SK-N-SH treated with all-trans-retinoic acid at 6 μM for 48 hours (cell line): ENCODE results near the gene UGT1A10.

Experiments used
- ARNTL ChIP-seq: fragments of 450-650 bp; formaldehyde crosslinking; IDR thresholded peaks from 2 replicates; pipeline ENCODE4 v1.5.0; 2020; ENCODE audit warnings: low read depth, mild to moderate bottlenecking, moderate library complexity, borderline replicate concordance
- BACH2 ChIP-seq: fragments of 250-450 bp; sonication (Bioruptor Pico); IDR thresholded peaks from 2 replicates; pipeline ENCODE4 v1.9.0; 2021; ENCODE audit warnings: mild to moderate bottlenecking, borderline replicate concordance
- CREB5 ChIP-seq: fragments of 250-450 bp; sonication (Bioruptor Pico); IDR thresholded peaks from 2 replicates; pipeline ENCODE4 v1.5.1; 2020; ENCODE audit warnings: low read depth, mild to moderate bottlenecking, moderate library complexity
- CSDC2 ChIP-seq: fragments of 250-450 bp; sonication (Bioruptor Pico); IDR thresholded peaks from 2 replicates; pipeline ENCODE4 v1.5.0; 2020; ENCODE audit warnings: mild to moderate bottlenecking, moderate library complexity
- GLIS3 ChIP-seq: fragments of 250-450 bp; sonication (Bioruptor Pico); IDR thresholded peaks from 2 replicates; pipeline ENCODE4 v1.5.0; 2020; ENCODE audit warnings: mild to moderate bottlenecking, moderate library complexity
- ISL1 ChIP-seq: fragments of 250-450 bp; sonication (Bioruptor Pico); IDR thresholded peaks from 2 replicates; pipeline ENCODE4 v2.1.2; 2022; ENCODE audit warnings: mild to moderate bottlenecking, moderate library complexity
- PATZ1 ChIP-seq: fragments of 250-450 bp; sonication (Bioruptor Pico); IDR thresholded peaks from 2 replicates; pipeline ENCODE4 v1.8.0; 2020; ENCODE audit warnings: mild to moderate bottlenecking, moderate library complexity, borderline replicate concordance
- TOX ChIP-seq: fragments of 250-450 bp; sonication (Bioruptor Pico); IDR thresholded peaks from 2 replicates; pipeline ENCODE4 v1.8.0; 2021; ENCODE audit warnings: mild to moderate bottlenecking, moderate library complexity, borderline replicate concordance
- ZNF70 ChIP-seq: fragments of 450-650 bp; formaldehyde crosslinking; IDR thresholded peaks from 2 replicates; pipeline ENCODE4 v1.5.0; 2020; ENCODE audit warnings: mild to moderate bottlenecking, moderate library complexity
- ZNF8 ChIP-seq: fragments of 450-650 bp; formaldehyde crosslinking; IDR thresholded peaks from 2 replicates; pipeline ENCODE4 v1.5.0; 2020; ENCODE audit warnings: mild to moderate bottlenecking, moderate library complexity

DNA sequence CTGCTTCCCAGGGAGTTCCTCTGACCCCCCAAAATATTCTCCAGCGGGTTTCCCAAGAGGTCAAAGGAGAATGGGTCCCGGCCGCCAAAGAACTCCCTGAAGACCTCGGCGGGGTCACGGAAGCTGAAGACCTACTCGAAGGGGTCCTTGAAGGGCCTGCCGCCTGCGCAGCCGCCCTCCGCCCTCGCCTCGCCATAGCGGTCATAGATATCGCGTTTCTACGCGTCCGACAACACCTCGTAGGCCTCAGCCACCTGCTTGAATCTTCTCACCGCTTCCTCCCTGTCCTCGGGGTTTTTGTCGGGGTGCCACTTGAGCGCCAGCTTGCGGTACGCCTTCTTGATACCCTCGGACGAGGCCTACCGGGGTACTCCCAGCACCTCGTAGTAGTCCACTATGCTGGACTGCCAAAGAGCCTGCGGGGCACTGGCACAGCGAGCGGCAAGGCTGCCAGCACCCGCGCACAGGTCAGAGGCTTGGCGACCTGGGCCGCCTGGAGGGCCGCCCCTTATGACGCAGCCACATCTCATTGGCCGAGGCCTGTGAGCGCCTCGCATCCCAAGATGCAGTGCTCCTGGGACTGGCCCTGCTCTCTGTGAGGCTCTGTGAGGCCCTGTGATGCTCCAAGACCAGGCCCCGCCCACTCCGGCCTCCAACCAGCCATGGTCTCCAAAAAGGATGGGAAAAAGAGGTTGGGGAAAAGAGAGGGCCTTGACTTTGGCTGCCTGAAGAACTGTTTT is 118.8 kb downstream of the UGT1A10 start:
- TF ChIP-seq PATZ1, result no peak
- TF ChIP-seq ZNF8, result no peak
- TF ChIP-seq BACH2 (CRISPR knock-in tag), result no peak
- no peak for TF ChIP-seq GLIS3 (CRISPR knock-in tag)
- TF ChIP-seq CSDC2 (CRISPR knock-in tag), result no peak
- no peak for TF ChIP-seq ISL1
- TF ChIP-seq ZNF70 (CRISPR knock-in tag), result no peak
- TF ChIP-seq ARNTL (CRISPR knock-in tag), result no peak
- no peak for TF ChIP-seq TOX
- no peak for TF ChIP-seq CREB5 (CRISPR knock-in tag)
